WTC11 (cell line): ENCODE measurements around the gene SKI. TPM values are rescaled to one million over a fixed set of nuclear protein-coding genes. Genes with fewer than 3 reads are reported as not detected.

Experiments
- ATAC-seq: fragments of 200-7000 bp; cut with Tn5 transposase; 2 replicates; pipeline ENCODE4 v1.10.0; 2021; ENCODE audit warnings: mild to moderate bottlenecking, moderate library complexity
- CTCF ChIA-PET: fragments of 300-600 bp; sonication (Branson Sonifier 250); formaldehyde crosslinking; loops from one replicate; lab custom pipeline; 2021; ENCODE audit warnings: antibody characterized with exemption; lab: Charles Lee
- POLR2A ChIA-PET: fragments of 350-600 bp; sonication (Branson Sonifier 250); formaldehyde crosslinking; loops from one replicate; lab custom pipeline; 2021; ENCODE audit warnings: antibody characterized with exemption; lab: Charles Lee
- DNase-seq: peaks from one replicate; pipeline ENCODE4 v3.0.0; 2021; ENCODE audit warnings: low spot score
- H3K27ac Mint-ChIP-seq: 2 replicates; pipeline ENCODE4 v1.8.0; 2021; ENCODE audit warnings: mixed read lengths
- H3K27me3 Mint-ChIP-seq: 2 replicates; pipeline ENCODE4 v1.8.0; 2021; ENCODE audit warnings: low read depth, mild to moderate bottlenecking, moderate library complexity, mixed read lengths
- H3K36me3 Mint-ChIP-seq: 2 replicates; pipeline ENCODE4 v1.8.0; 2021; ENCODE audit warnings: mixed read lengths
- H3K4me1 Mint-ChIP-seq: 2 replicates; pipeline ENCODE4 v1.8.0; 2022; ENCODE audit warnings: mixed read lengths
- H3K4me3 Mint-ChIP-seq: 2 replicates; pipeline ENCODE4 v1.8.0; 2021; ENCODE audit warnings: mild to moderate bottlenecking, moderate library complexity, mixed read lengths
- H3K9me3 Mint-ChIP-seq: 2 replicates; pipeline ENCODE4 v1.8.0; 2021; ENCODE audit warnings: mixed read lengths
- ATF2 ChIP-seq: sonication (generic); formaldehyde crosslinking; IDR thresholded peaks from 2 replicates; pipeline ENCODE4 v1.8.1; 2022; ENCODE audit warnings: low read depth, missing genetic modification reagents, borderline replicate concordance
- CTCF ChIP-seq: fragments of 200-600 bp; IDR thresholded peaks from 2 replicates; pipeline ENCODE4 v1.8.0; 2022; ENCODE audit warnings: antibody characterized with exemption
- FOXJ3 ChIP-seq: sonication (generic); formaldehyde crosslinking; IDR thresholded peaks from 2 replicates; pipeline ENCODE4 v1.9.0; 2021; ENCODE audit warnings: missing genetic modification reagents, mild to moderate bottlenecking, borderline replicate concordance
- FOXP4 ChIP-seq: sonication (generic); formaldehyde crosslinking; IDR thresholded peaks from 2 replicates; pipeline ENCODE4 v1.8.0; 2022; ENCODE audit warnings: mild to moderate bottlenecking, missing genetic modification reagents
- GRHL2 ChIP-seq: fragments of 250-450 bp; sonication (Bioruptor Pico); IDR thresholded peaks from 2 replicates; pipeline ENCODE4 v1.8.0; 2022; ENCODE audit warnings: mild to moderate bottlenecking, moderate library complexity; ENCODE audit not compliant: insufficient replicate concordance, severe bottlenecking
- HMGXB4 ChIP-seq: sonication (generic); formaldehyde crosslinking; IDR thresholded peaks from 2 replicates; pipeline ENCODE4 v1.8.1; 2023; ENCODE audit warnings: mild to moderate bottlenecking, moderate library complexity, missing genetic modification reagents
- MLX ChIP-seq: sonication (generic); formaldehyde crosslinking; IDR thresholded peaks from 2 replicates; pipeline ENCODE4 v1.8.1; 2023; ENCODE audit warnings: mild to moderate bottlenecking, missing genetic modification reagents, moderate library complexity
- MXD4 ChIP-seq: fragments of 250-450 bp; sonication (Bioruptor Pico); IDR thresholded peaks from 2 replicates; pipeline ENCODE4 v1.8.0; 2021; ENCODE audit warnings: mild to moderate bottlenecking, moderate library complexity, borderline replicate concordance
- NFYB ChIP-seq: sonication (generic); formaldehyde crosslinking; conservative IDR thresholded peaks from 2 replicates; pipeline ENCODE4 v1.8.0; 2022; ENCODE audit warnings: low read depth, missing genetic modification reagents
- NR2C2 ChIP-seq: sonication (generic); formaldehyde crosslinking; IDR thresholded peaks from 2 replicates; pipeline ENCODE4 v1.8.0; 2022; ENCODE audit warnings: mild to moderate bottlenecking, missing genetic modification reagents
- RELA ChIP-seq: sonication (generic); formaldehyde crosslinking; IDR thresholded peaks from 2 replicates; pipeline ENCODE4 v1.8.1; 2022; ENCODE audit warnings: missing genetic modification reagents, mild to moderate bottlenecking, borderline replicate concordance
- SOX15 ChIP-seq: fragments of 250-450 bp; sonication (Bioruptor Pico); IDR thresholded peaks from 2 replicates; pipeline ENCODE4 v1.9.0; 2021; ENCODE audit warnings: mild to moderate bottlenecking
- SP1 ChIP-seq: sonication (generic); formaldehyde crosslinking; conservative IDR thresholded peaks from 2 replicates; pipeline ENCODE4 v1.8.1; 2022; ENCODE audit warnings: missing genetic modification reagents
- ZBTB21 ChIP-seq: sonication (generic); formaldehyde crosslinking; IDR thresholded peaks from 2 replicates; pipeline ENCODE4 v1.8.1; 2023; ENCODE audit warnings: mild to moderate bottlenecking, missing genetic modification reagents, borderline replicate concordance
- ZBTB43 ChIP-seq: sonication (generic); formaldehyde crosslinking; IDR thresholded peaks from 2 replicates; pipeline ENCODE4 v1.8.1; 2023; ENCODE audit warnings: mild to moderate bottlenecking, missing genetic modification reagents
- ZNF281 ChIP-seq: sonication (generic); formaldehyde crosslinking; IDR thresholded peaks from 2 replicates; pipeline ENCODE4 v1.8.0; 2023; ENCODE audit warnings: mild to moderate bottlenecking, missing genetic modification reagents
- ZNF425 ChIP-seq: fragments of 250-450 bp; sonication (Bioruptor Pico); conservative IDR thresholded peaks from 2 replicates; pipeline ENCODE4 v1.9.0; 2021; ENCODE audit warnings: mild to moderate bottlenecking
- total RNA-seq: library from RNA; stranded (reverse); gene quantifications from 3 replicates; pipeline ENCODE4 v1.2.3, GENCODE V29; 2021

Gene SKI
- total RNA-seq, 1 experiment from 2014 or later, result 88.6 TPM

- no peak overlapping the region for H3K27ac Mint-ChIP-seq
- no peaks in the 10 kb centered on the region for H3K9me3 Mint-ChIP-seq
- ATAC-seq, result no peak
- no peaks in the 10 kb centered on the region for H3K4me1 Mint-ChIP-seq
- H3K36me3 Mint-ChIP-seq, result peaks cover 21% of the 10 kb centered on the region
- ChIA-PET POLR2A (no interaction called here), CTCF (no interaction called here)
- H3K4me3 Mint-ChIP-seq, result no peak overlapping the region
- no peaks in the 10 kb centered on the region for H3K27me3 Mint-ChIP-seq
- no peak for TF ChIP-seq NR2C2 (CRISPR knock-in tag)
- no peak for TF ChIP-seq FOXP4
- no peak for TF ChIP-seq NFYB
- TF ChIP-seq SP1, result no peak
- no peak for TF ChIP-seq ZBTB43 (CRISPR knock-in tag)
- TF ChIP-seq ZBTB21 (CRISPR knock-in tag), result no peak
- TF ChIP-seq FOXJ3, result no peak
- TF ChIP-seq ATF2, result no peak
- TF ChIP-seq RELA (CRISPR knock-in tag), result no peak
- TF ChIP-seq HMGXB4 (CRISPR knock-in tag), result no peak
- TF ChIP-seq GRHL2 (CRISPR knock-in tag), result no peak
- TF ChIP-seq ZNF281 (CRISPR knock-in tag), result no peak
- TF ChIP-seq SOX15 (CRISPR knock-in tag), result no peak
- TF ChIP-seq CTCF, result no peak
- no peak for TF ChIP-seq MXD4 (CRISPR knock-in tag)
- TF ChIP-seq ZNF425, result no peak
- TF ChIP-seq MLX, result no peak
- DNase-seq, result no peak
These were observed 46.8 kb upstream of the SKI start for GRCh38 chr1:2181271-2181670.
